PFSK-1 (cell line): ENCODE data around the gene MYH15.

Experiments used
- FOXP2 ChIP-seq: optimal IDR thresholded peaks from 2 replicates; pipeline ENCODE3; 2011; ENCODE audit warnings: borderline replicate concordance, control low read depth, inconsistent platforms; ENCODE audit not compliant: insufficient read depth; ENCODE audit errors: extremely low read length, extremely low read depth
- POLR2AphosphoS5 ChIP-seq: IDR thresholded peaks from 2 replicates; pipeline ENCODE4 v1.6.1; 2012; ENCODE audit warnings: low read depth, mild to moderate bottlenecking, control low read depth, low read length, moderate library complexity
- SIN3A ChIP-seq: IDR thresholded peaks from 2 replicates; pipeline ENCODE4 v1.6.1; 2012; ENCODE audit warnings: mild to moderate bottlenecking, low read length, moderate library complexity, borderline replicate concordance; ENCODE audit not compliant: insufficient read depth
- TAF1 ChIP-seq: IDR thresholded peaks from 2 replicates; pipeline ENCODE4 v1.6.1; 2012; ENCODE audit warnings: low read length, control low read depth, borderline replicate concordance; ENCODE audit not compliant: insufficient read depth
- TF ChIP-seq, protein P1 (sequence below), 2 experiments: IDR thresholded peaks; 2 replicates each; pipeline versions ENCODE4 v1.6.1 to v1.8.0; 2011 to 2012; ENCODE audit warnings: low read depth in 2 of 2, low read length in 2 of 2, control low read depth in 1 of 2, inconsistent platforms in 1 of 2, mild to moderate bottlenecking in 1 of 2, moderate library complexity in 1 of 2; ENCODE audit not compliant: insufficient read depth in 1 of 2

Gene MYH15

GRCh38 chr3:108346301-108347227 is 163.8 kb downstream of the MYH15 start:
- TF ChIP-seq POLR2AphosphoS5 (no peak), FOXP2 (no peak), SIN3A (no peak), TAF1 (no peak)
- TF ChIP-seq, protein P1, sequence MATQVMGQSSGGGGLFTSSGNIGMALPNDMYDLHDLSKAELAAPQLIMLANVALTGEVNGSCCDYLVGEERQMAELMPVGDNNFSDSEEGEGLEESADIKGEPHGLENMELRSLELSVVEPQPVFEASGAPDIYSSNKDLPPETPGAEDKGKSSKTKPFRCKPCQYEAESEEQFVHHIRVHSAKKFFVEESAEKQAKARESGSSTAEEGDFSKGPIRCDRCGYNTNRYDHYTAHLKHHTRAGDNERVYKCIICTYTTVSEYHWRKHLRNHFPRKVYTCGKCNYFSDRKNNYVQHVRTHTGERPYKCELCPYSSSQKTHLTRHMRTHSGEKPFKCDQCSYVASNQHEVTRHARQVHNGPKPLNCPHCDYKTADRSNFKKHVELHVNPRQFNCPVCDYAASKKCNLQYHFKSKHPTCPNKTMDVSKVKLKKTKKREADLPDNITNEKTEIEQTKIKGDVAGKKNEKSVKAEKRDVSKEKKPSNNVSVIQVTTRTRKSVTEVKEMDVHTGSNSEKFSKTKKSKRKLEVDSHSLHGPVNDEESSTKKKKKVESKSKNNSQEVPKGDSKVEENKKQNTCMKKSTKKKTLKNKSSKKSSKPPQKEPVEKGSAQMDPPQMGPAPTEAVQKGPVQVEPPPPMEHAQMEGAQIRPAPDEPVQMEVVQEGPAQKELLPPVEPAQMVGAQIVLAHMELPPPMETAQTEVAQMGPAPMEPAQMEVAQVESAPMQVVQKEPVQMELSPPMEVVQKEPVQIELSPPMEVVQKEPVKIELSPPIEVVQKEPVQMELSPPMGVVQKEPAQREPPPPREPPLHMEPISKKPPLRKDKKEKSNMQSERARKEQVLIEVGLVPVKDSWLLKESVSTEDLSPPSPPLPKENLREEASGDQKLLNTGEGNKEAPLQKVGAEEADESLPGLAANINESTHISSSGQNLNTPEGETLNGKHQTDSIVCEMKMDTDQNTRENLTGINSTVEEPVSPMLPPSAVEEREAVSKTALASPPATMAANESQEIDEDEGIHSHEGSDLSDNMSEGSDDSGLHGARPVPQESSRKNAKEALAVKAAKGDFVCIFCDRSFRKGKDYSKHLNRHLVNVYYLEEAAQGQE (IDR thresholded peaks at IDR 0.05; ENCODE audit: insufficient read depth in 1 of 2, low read depth in 2 of 2, low read length in 2 of 2): no peak

GRCh38 chr3:108345492-108346205 is 164.7 kb downstream of the MYH15 start:
- TF ChIP-seq FOXP2 (no peak), SIN3A (no peak), POLR2AphosphoS5 (no peak), TAF1 (no peak)
- TF ChIP-seq, protein P1 (IDR thresholded peaks at IDR 0.05; ENCODE audit: insufficient read depth in 1 of 2, low read depth in 2 of 2, low read length in 2 of 2): no peak

DNA sequence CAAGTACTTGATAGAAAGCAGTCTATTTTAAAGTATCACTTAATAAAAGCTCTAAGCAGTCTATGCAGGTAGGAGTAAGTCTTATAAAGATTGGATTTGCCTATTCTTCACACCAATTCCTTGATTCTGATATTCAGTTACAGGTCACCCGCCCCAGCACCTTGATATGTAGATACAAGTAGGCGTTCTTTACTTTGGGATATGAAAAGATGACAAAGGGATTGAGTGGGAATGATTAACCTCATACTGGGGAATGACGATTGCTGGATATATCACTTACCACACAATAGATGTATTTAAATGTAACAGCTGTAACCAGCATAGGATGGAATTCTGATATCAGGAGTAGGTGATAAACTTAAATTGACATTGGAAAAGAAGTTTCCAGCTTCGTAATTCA is 166.9 kb downstream of the MYH15 start:
- TF ChIP-seq FOXP2: no peak

GRCh38 chr3:108342837-108343486 is 167.4 kb downstream of the MYH15 start:
- TF ChIP-seq POLR2AphosphoS5: no peak
- no peak for TF ChIP-seq SIN3A
- TF ChIP-seq, protein P1 (IDR thresholded peaks at IDR 0.05; ENCODE audit: insufficient read depth in 1 of 2, low read depth in 2 of 2, low read length in 2 of 2): no peak
- TF ChIP-seq FOXP2: no peak
- TF ChIP-seq TAF1: no peak

GRCh38 chr3:108341911-108342310 is 168.5 kb downstream of the MYH15 start:
- TF ChIP-seq SIN3A (no peak), TAF1 (no peak), FOXP2 (no peak), POLR2AphosphoS5 (no peak)
- TF ChIP-seq, protein P1 (IDR thresholded peaks at IDR 0.05; ENCODE audit: insufficient read depth in 1 of 2, low read depth in 2 of 2, low read length in 2 of 2): no peak
